Measurements from ENCODE around the gene CEP131. TPM values are rescaled to one million over a fixed set of nuclear protein-coding genes. Genes with fewer than 3 reads are reported as not detected.

Gene CEP131
- total and polyA plus RNA-seq, 2 of the 4 experiments (the other 2 are of a cell fraction), result 4.8 to 9.6 TPM

DNA sequence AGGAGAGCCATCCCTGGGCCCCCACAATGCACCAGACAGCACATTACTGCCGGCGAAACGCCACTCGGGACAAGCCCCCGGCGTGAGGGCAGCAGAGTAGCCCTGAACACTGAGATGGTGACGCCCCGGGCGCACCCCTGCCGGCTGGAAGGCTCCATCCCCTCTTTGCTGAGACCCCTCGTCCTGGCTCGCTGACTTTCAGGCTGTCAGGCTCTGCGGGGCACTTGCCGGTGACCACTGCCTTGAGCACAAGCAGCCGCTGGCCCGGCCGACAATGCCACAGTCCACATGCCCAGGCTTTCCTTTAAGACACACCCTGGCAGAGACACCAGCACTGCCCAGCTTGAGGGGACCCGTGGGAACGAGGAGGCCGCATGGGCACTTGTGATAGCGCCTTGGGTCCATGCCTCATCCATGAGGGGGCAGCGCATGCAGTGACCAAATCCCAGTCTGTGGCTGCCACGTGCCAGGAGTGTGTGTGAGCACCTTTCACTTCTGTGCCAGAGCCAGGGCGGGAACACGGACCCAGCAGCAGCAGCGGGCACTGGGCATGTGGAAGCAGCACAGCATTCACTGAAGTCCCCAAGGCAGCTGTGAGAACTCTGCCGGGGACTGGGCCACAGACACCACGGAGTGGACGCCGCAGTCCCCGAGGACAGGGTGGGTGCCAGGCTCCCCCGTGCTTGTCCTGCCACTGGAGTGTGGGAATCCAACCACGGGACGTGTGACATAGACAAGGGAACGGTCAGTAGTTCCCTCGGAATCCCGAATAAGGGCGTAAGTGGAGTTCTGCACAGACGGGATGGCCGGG is 40.8 kb upstream of the CEP131 start:
- 95% methylated on average over 32 of the region's 40 CpGs; no CpG with 5 or more reads in 1 of the 2 experiments for WGBS, 2 experiments (ENCODE audit: extremely low coverage in 2 of 2, insufficient read length in 1 of 2)
- Histone ChIP-seq H4K8ac (ENCODE audit: low read depth in 2 of 2, low read length in 2 of 2) (no peak overlapping the region), H4K91ac (ENCODE audit: insufficient read depth, low read depth, low read length) (no peak overlapping the region), H3K27ac (ENCODE audit: insufficient read depth, low read length) (no peak overlapping the region), H2AK9ac (replicated peaks; ENCODE audit: low read depth, low read length, poor library complexity) (no peak overlapping the region), H2BK5ac (ENCODE audit: low read depth, low read length, poor library complexity, severe bottlenecking) (no peak overlapping the region), H3K4me1 (ENCODE audit: control insufficient read depth, insufficient read depth, low read length) (no peaks in the 10 kb centered on the region), H4K5ac (ENCODE audit: low read depth, low read length) (no peak overlapping the region), H3K14ac (replicated peaks; ENCODE audit: low read depth, low read length) (no peak overlapping the region), H3K4me3 (ENCODE audit: insufficient read depth, low read depth, low read length) (no peak overlapping the region), H2BK20ac (ENCODE audit: low read depth, low read length) (no peak overlapping the region), H2BK15ac (ENCODE audit: low read depth, low read length) (no peak overlapping the region), H3K56ac (ENCODE audit: extremely low read depth, insufficient read depth, low read length) (no peak overlapping the region), H2BK120ac (ENCODE audit: low read depth, low read length) (no peak overlapping the region), H3K9me1 (ENCODE audit: insufficient read depth, low read length) (peaks cover 5% of the 10 kb centered on the region; the same call in 1 of the 2 replicates), H4K20me1 (ENCODE audit: insufficient read depth, low read length) (no peaks in the 10 kb centered on the region; the same call in 1 of the 2 replicates), H2AK5ac (ENCODE audit: low read depth, low read length) (no peak overlapping the region), H3K27me3 (ENCODE audit: control insufficient read depth, insufficient read depth, low read length) (no peaks in the 10 kb centered on the region), H3K4me2 (ENCODE audit: low read depth, low read length) (no peak overlapping the region), H3K9ac (ENCODE audit: low read depth, low read length) (no peak overlapping the region), H3K36me3 (ENCODE audit: control insufficient read depth, insufficient read depth, low read length) (peaks cover 68% of the 10 kb centered on the region), H2AFZ (replicated peaks; ENCODE audit: low read length, poor library complexity) (no peak overlapping the region), H3K23ac (ENCODE audit: low read depth, low read length) (no peak overlapping the region), H3K79me1 (ENCODE audit: low read depth in 1 of 2, low read length in 2 of 2) (peaks cover 0 to 12% of the 10 kb centered on the region in 2 experiments; a peak in 3 of 4 replicates), H3K4ac (ENCODE audit: low read depth, low read length) (no peak overlapping the region), H3K9me3 (ENCODE audit: control insufficient read depth, insufficient read depth, low read length) (no peaks in the 10 kb centered on the region), H3K18ac (ENCODE audit: low read depth, low read length) (no peak overlapping the region)
- ATAC-seq (ENCODE audit: low read depth) (no peak), DNase-seq (no peak)
- ChIA-PET CTCF (no interaction called here), POLR2A (ENCODE audit: unreplicated experiment) (no interaction called here)
- dilution Hi-C loops (cut with HindIII; ENCODE audit: low sequenced_read_pairs, unreplicated experiment) (no loop called here), intact Hi-C loops (cut with micrococcal nuclease) (no loop called here), in situ Hi-C loops (cut with MboI; ENCODE audit: low sequenced_read_pairs) (no loop called here)
- no TSS peak for BruUV-seq (replicated peaks)
- TF ChIP-seq MXI1 (IDR thresholded peaks at IDR 0.05; ENCODE audit: borderline replicate concordance, low read depth, low read length), result no peak
- TF ChIP-seq MAFK (IDR thresholded peaks at IDR 0.05; ENCODE audit: low read depth, low read length), result no peak
- no peak for TF ChIP-seq POLR2A (IDR thresholded peaks at IDR 0.05; ENCODE audit: low read depth, low read length)
- TF ChIP-seq, protein P1, sequence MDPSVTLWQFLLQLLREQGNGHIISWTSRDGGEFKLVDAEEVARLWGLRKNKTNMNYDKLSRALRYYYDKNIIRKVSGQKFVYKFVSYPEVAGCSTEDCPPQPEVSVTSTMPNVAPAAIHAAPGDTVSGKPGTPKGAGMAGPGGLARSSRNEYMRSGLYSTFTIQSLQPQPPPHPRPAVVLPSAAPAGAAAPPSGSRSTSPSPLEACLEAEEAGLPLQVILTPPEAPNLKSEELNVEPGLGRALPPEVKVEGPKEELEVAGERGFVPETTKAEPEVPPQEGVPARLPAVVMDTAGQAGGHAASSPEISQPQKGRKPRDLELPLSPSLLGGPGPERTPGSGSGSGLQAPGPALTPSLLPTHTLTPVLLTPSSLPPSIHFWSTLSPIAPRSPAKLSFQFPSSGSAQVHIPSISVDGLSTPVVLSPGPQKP (IDR thresholded peaks at IDR 0.05; ENCODE audit: borderline replicate concordance, low read depth, low read length), result no peak

Data from IMR-90 (cell line).